Neural progenitor cell (in vitro differentiated cells): ENCODE measurements around the gene AVPR1A.

Experiments used
- CTCF ChIP-seq: fragments of 200-600 bp; sonication (generic); IDR thresholded peaks from 2 replicates; pipeline ENCODE4 v1.5.1; 2017; ENCODE audit warnings: antibody characterized with exemption, mild to moderate bottlenecking
- EZH2 ChIP-seq: fragments of 200-600 bp; sonication (generic); IDR thresholded peaks from 2 replicates; pipeline ENCODE4 v1.6.1; 2017; ENCODE audit warnings: antibody characterized with exemption, mild to moderate bottlenecking, moderate library complexity

DNA sequence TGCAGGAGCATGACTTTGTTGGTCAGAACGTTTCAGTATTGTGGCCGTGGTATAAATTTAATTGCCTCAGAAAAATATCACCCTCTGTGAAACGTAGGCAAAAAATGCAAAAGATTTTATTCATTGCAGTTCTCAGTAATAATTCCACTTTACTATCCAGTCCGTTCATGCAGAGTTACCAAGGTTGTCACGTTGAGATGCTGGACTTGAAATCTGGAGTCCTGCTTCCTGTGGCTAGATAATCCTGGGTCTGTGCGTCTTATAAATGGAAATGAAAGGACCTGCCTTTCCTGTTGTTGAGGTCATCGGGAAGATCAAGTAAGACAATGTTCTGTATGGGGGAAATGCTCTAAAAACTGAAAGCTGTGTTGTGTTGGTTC lies 1.3 kb upstream of the AVPR1A start:
- TF ChIP-seq EZH2: no peak
- no peak for TF ChIP-seq CTCF
